ENCODE data around the gene SRSF1.

DNA sequence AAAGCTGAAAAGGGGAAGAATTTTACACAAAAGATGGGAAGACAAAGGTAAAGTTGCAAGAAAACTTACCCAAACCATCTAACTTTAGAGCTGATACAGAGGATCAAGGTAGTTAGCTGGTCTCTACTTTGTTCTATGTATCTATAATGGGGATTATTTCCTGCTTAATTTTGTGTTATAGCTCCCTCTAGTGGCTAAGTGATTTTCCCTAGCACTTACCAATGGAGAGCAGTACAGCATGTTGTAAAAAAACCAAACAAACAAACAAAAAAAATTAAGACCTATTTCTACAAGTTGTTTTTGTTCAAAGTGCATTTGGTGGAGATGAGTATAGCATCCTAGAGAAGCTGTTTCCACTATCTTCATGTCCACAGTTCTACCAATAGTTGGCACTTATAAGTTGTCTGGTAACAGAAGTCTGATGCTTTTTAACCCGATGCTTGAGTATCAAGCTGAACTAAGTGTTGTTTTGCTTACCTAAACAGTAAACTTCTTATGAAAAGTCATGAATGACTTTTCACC is 7.5 kb downstream of the SRSF1 start:
- TF ChIP-seq CTCF (IDR thresholded peaks at IDR 0.05; ENCODE audit: low read length) (peak; percentile 89), EZH2phosphoT487 (IDR thresholded peaks at IDR 0.05; ENCODE audit: low read length) (no peak), EZH2 (optimal IDR thresholded peaks at IDR 0.05; ENCODE audit: low read depth, low read length) (no peak)

Measured in MM.1S (cell line).